K562 (cell line): ENCODE measurements around the gene ULK1.

Experiments used
- CTBP1 ChIP-seq: fragments of 450-650 bp; IDR thresholded peaks from 2 replicates; pipeline ENCODE4 v1.6.1; 2016; ENCODE audit warnings: borderline replicate concordance
- POLR2AphosphoS5 ChIP-seq: IDR thresholded peaks from 2 replicates; pipeline ENCODE4 v1.6.1; 2011; ENCODE audit warnings: mild to moderate bottlenecking, low read depth, low read length, moderate library complexity; ENCODE audit not compliant: control insufficient read depth, insufficient read depth
- PRPF4 ChIP-seq: fragments of 200-400 bp; formaldehyde crosslinking; IDR thresholded peaks from one replicate; pipeline ENCODE4 v1.6.1; 2017; ENCODE audit warnings: low read length, low read depth, mild to moderate bottlenecking; ENCODE audit not compliant: insufficient read depth, poor library complexity, severe bottlenecking
- RNF2 ChIP-seq: sonication (generic); IDR thresholded peaks from 2 replicates; pipeline ENCODE4 v1.6.1; 2016

- no peak for TF ChIP-seq RNF2
- no peak for TF ChIP-seq POLR2AphosphoS5
- no peak for TF ChIP-seq CTBP1
- TF ChIP-seq PRPF4 = no peak
These were observed 10.7 kb downstream of the ULK1 start for GRCh38 chr12:131905081-131905629.
